Activated CD8-positive, alpha-beta memory T cell treated with anti-CD3 and anti-CD28 coated beads, Interleukin-2, amount 50 U/mL, for 4 hours (primary cell): ENCODE data around the gene USP2.

ENCODE experiments used
- DNase-seq: peaks from one replicate; pipeline ENCODE4 v3.0.0-alpha.2; 2020

The USP2 gene

DNA sequence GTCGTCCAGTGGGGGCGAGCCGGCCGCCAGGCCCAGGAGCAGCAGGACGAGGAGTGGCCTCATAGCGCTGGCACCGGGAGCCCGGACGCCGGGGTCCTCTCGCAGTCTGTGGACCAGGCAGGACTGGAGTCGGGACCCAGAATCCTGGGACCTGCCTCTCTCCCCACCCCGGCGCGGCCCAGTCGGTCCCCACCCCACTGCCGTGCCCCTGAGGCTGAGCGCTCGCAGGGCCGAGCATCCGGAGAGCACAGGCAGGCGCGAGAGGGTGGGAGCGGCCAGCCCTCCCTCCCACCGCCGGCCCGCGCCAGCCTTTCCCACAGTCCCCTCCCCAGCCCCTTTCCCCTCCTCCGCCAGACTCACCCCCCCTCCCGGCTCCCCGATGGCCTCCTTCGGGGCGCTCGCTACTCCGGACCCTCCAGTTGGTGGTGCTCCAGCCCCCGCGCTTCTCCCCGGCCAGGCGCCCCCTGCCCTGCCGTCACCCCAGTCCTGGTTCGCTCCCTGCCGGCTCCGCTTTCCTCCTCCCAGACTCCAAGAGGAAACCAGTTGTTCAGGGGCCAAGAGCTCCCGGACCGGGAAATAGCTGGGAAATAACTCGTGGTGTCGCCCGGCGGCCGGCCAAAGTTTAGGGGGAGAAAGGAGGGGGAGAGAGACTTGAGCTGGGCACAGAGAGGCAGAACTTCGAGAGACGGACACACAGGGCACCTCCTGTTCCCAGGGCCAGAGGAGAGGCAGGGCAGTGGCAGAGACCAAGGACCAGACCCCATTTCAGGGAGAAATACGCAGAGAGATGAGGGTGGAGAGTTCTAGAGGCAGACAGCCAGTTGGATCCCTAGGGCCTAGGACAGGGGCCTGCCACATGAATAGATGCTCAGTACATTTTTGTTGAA lies 40.9 kb downstream of the USP2 start, which contains the start of gene C1QTNF5:
Gene C1QTNF5 (minus strand): TSS at position 549 of the 887 bp plus-strand sequence. CDS start 486 bp downstream, at position 63.
- DNase-seq = no peak

DNA sequence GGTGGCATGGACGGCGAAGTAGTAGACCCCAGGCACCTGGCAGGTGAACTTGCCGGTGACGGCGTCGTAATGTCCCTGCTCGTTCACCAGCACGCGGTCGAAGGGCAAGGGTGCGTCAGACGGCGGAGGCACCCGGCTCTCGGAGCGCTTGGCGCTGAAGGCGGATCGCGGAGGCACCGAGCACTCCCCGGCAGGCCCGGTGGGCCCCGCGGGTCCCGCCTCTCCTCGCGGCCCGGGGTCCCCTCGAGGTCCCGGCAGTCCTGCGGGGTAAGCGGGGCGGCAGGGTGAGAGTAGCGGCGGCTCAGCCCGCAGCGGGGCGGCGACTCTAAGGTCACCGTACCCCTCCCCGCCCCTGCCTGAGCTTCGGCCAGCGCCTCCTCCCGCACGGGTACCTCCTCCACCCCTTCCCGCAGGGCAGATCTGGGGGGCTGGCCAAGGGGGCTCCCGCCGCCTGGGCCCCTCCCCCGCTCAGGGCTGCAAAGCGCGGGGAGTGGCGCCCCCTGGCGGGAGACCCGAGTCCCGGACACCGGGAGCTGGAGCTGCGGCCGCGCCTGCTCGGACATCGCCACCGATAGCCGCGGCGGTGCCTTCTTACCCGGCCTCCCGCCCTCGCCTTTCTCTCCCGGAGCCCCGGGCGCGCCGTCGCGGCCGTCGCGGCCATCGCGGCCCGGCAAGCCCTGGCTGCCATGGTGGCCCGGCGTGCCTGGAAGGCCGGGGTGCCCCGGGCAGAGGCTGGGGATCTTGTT lies 41.7 kb downstream of the USP2 start:
- no peak for DNase-seq

DNA sequence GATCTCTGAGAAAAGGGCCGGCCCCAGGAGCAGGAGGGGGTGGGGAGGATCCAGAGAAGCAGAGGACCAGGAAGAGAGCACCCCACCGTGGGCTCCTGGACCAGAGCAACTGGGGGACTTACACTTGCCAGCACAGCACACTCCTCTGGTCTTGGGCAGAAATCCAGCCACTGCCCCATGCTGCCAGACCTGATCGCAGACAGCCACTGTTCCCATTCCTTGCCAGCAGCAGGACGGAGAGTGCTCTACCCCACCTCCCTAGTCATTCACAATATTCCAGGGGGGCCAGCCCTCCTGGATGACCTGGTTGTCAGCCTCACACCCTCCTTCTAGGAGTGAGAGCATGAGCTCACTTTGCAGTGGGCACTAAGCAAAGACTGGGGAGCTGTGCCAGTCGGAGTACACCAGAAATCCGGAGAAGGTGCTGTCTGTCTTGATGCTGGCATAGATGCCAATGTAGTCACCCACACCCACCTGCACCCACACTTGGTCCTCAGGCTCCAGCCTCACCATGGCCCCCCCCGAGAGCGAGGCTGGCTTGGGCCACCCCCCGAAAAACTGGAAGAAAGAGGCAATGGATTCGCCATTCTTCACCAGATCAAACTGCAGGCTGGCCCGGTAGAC lies 42.4 kb downstream of the USP2 start:
- no peak for DNase-seq

DNA sequence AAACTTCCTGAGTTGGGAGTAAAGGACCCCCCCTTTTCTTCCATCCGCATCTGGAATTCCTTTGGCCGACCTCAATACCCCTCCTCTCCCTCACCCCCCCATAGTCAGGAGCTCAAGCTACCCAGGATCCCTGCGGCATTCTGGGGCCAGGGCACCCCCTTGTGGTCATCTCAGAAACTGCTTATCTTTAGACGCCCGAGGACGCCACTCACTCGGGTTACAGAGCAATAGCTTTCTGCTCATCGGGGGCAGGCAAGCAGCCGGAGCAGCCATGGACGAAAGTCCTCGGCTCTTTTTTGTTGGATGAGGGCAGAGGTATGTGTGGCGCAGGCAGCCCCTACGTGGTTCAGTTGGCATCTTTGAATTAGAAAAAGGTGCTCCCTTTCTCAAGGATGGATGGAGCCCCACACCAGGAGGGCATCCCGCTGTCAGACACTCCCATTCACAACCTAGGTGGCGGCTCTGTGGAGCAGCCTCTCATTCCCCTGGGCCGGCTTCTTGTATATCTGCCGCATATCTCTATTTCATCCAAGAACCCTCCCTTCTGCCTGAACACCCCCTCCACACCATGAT lies 43.1 kb downstream of the USP2 start:
- peak; percentile 66 for DNase-seq

DNA sequence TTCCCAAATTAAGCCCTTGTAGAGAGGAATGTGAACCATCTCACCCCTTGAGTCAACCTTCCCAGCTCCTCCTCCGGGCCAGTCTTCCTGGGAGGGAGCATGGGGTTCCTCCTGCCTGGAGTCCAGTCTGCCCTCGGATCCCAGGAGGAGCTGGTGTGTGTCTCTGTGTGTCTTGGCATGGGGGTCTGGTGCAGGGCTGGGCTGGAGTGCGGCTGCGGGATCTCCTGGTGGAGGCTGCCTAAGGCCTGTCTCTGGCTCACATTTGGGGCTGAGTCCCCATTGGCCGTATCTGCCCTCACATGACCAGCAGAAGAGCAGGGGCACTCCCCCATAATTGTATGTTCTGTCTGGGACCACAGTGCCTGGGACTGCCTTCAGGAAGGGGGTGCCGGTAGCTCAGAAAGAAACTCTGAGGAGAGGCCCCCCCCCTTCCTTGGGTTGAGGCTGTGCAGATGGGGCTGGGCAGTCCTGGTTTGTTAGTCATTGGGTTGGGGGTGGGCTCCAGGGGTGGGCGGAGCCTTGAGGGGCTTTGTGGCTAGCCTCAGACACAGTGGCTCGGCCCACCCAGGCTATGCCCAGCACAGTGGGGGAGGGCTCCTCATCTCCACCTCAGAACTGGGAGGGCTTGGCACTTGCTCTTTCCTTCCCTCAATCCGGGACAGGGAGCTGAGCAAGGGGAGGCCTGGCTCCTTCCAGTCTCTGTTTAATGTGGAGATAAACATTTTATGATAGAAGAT lies 43.7 kb downstream of the USP2 start:
- no peak for DNase-seq

DNA sequence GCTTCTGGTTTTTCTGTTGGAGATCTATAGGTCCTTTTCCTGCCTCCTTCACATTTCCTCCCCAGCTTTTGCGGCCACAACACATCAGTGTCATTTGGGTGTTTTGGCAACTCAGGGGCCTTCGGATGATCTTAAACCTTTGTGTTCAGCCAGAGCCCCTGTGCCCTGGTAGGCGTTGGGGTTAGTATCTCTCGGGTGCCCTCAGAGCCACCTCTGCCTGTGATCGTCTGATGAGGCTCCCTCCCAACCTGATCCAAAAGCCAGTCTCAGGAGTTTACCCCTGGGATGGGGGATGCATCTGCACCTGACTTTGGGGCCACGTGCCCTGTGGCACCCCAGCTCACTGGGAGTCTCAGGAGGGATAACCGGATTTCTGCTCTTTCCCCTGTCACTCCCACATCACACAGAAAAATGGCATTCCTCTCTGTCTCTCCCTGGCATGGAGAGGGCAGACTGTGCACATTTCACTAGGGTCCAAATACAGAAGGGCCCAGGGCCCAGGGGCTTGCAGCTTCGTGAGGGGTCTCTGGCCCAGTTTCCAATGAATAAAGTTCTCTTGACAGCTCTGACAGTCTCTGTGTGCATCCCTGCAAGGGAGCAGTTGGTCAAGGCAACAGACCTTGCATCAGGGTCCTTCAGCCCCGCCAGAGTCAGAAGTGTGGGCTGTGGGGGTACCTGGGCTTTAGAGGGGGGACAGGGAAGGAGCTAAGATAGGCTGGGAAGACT lies 44.6 kb downstream of the USP2 start:
- no peak for DNase-seq

DNA sequence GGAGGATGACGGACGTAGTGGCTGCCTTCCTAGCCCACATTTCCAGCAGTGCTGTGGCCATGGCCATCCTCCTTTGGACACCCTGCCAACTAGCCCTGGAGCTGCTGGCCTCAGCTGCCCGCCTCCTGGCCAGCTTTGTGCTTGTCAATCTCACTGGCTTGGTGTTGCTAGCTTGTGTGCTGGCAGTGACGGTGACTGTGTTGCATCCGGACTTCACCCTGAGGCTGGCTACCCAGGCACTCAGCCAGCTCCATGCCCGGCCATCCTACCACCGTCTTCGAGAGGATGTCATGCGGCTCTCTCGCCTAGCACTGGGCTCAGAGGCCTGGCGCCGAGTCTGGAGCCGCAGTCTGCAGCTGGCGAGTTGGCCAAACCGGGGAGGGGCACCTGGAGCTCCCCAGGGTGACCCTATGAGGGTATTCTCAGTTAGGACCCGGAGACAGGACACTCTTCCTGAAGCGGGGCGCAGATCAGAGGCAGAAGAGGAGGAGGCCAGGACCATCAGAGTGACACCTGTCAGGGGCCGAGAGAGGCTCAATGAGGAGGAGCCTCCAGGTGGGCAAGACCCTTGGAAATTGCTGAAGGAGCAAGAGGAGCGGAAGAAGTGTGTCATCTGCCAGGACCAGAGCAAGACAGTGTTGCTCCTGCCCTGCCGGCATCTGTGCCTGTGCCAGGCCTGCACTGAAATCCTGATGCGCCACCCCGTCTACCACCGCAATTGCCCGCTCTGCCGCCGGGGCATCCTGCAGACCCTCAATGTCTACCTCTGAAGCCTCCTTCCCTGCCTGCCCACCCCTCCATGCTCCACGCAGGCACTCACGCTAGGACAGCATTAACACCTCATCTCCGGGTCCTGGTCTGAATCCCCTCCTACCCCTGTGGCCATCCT lies 45.6 kb downstream of the USP2 start:
- no peak for DNase-seq

DNA sequence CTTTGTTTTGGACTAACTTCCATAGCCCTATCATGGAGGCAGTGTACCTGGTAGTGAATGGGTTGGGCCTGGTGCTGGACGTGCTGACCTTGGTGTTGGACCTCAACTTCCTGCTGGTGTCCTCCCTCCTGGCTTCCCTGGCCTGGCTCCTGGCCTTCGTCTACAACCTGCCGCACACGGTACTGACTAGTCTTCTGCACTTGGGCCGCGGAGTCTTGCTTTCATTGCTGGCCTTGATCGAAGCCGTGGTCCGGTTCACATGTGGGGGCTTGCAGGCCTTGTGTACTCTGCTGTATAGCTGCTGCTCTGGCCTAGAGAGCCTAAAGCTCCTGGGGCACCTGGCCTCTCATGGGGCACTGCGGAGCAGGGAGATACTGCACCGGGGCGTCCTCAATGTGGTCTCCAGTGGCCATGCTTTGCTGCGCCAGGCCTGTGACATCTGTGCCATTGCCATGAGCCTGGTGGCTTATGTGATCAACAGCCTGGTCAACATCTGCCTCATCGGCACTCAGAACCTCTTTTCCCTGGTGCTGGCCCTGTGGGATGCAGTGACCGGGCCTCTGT lies 46.3 kb downstream of the USP2 start:
- DNase-seq = no peak

DNA sequence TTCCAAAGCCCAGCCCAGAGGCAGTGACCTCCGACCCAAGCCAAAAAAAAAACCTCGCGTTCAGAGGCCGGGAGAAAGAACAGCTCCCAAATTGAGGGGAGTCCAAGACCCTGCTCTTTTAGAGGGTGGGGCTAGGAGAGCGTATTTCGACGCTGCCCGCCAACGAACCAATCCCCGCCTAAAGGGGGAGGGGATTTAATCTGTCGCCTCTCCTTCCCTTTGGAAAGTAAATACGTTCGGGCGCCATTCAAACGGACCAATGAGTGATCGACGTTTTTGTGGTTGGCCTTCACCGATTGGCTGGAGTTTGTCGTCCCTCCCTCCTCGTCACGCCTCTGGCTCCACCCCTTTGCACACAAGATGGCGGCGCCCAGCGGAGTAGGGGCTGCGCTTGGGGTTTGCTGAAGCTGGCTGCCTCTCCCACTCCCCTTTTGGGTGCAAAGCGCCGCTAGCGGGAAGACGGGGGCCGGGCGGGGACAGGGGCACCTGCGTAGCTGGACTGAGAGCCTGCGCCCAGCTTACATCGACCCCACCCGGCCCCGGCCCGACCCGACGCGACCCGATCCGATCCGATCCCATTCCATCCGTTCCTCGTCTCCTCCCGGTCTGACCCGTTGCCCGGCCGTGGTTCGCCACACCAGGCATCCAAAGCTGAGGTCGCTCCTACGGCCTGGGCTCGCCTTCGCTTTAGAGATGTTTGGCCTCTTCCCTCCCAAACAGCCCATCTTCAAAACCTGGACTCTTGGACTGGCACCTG lies 47.1 kb downstream of the USP2 start, which contains the start of gene RNF26:
Gene RNF26 (plus strand): TSS at position 354 of the 757 bp plus-strand sequence. CDS start 596 bp downstream, outside the sequence.
- DNase-seq = peak; percentile 91

DNA sequence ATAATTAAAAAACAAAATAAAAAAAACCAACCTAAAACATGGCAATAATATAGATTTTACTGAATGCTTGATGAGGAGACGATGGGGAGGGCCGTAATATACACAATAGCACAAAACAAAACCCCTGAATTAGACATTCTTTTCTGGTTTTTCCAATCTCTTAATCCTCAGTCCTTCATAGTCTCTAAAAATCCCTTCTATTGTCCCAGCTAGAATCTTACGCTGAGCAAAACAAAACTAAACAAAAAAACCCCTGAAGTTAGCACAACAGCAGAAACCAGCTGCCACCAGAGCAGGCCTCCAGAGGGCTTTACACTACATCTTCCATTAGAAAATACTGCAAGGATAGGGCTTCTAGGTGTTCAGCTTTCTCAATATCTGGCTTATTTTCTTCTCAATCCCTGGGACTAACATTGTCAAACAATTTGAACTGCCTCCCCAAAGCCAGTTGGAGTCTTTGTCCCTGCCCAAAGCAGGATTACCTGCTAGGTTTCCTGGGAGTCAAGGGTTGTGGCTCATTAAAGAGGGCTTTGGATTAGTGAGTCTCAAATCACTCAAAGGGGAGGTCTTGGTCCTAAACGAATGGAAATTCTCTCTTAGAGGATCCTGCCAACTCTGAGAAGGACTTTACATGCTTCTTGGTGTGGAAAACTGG lies 49.3 kb downstream of the USP2 start:
- DNase-seq = no peak

DNA sequence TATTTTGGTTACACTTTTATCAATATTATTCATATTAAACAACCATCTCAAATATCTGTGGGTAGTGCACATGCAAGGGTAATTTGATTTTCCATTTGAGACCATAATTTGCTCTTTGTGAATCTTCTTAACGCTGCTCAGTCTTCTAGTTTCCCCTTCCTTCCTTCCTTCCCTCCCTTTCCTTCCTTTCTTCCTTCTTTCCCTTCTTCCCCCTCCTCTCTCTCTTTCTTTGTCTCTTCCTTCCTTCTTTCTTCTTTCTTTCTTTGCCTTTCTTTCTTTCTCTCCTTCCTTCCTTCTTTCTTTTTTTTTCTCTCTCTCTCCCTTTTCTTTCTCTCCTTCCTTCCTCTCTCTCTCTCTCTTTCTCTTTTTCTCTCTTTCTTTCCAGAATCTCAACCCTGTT lies 51.3 kb downstream of the USP2 start:
- no peak for DNase-seq

DNA sequence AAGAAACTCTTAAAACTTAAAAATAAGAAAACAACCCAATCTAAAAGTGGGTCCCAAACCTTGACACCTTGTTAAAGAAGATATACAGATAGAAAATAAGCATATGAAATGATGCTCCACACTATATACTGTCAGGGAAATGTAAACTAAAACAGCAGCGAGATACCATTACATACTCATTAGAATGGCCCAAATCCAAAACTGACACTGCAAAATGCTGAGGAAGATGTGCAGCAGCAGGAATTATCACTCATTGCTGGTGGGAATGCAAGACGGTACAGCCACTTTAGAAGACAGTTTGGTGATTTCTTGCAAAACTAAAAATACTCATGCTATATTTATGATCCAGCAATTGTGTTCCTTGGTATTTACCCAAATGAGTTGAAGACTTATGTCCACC lies 52.2 kb downstream of the USP2 start:
- DNase-seq = no peak

DNA sequence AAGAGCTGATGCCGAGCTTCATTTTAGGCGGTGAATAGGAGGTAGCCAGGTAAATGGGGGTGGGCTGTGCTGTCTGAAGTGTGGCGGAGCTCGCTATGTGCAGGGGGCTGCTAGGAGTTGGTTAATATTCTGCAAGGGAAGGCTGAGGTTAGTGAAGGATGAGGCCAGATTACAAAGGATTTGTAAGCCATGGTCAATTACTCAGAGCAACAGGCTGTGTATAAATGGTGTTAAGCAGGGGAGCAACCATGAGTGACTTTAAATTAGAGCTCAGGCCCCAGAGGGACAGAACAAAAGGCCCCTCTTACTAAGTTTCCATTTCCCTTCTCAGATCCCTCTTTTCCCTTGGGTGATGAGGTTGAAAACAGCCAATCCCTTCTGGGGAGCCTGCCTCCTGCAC lies 57.3 kb downstream of the USP2 start:
- no peak for DNase-seq

DNA sequence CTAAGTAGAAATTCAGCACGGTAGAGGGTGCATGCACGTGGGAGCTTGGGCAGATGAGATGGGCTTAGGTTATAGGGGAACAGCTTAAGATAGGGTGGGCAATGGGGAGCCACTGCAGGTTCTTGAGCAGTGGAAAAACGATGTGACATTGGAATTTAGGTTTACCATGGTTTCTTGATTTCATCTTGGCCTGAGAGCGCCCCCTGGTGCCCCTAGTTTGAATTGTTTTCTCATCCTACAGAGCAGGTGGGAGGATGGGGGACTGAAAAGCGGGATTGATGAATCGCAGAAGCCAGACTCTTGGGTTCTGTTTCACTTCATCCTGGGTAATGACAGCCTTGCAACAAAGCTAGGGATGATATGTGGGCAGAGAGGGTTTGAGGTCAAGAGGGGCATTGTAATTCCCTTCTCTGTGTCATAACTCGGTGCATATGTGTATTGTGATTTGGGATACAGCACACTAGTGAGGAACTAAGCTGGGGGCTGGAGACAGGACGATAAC lies 57.9 kb downstream of the USP2 start:
- peak; percentile 83 for DNase-seq

DNA sequence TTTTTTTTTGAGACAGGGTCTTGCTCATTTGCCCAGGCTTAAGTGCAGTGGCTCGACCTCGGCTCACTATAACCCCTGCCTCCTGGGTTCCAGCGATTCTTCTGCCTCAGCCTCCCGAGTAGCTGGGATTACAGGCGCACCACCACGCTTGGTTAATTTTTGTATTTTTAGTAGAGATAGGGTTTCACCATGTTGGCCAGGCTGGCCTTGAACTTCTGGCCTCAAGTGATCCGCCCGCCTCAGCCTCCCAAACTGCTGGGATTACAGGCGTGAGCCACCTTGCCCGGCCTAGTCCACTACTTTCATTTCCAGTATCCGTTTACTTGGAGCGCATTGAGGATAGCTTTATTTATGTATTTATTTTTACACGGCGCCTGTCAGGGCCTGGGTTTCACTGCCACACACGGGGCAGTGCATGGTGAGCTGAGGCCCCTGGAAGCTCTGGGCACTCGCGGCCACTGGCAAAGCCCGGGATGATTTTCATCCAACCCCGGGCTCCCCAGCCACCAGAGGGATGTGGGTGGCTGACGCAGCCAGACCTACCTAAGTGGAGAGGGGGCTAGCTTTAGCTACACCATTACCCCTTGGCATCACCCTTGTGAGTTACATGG lies 58.5 kb downstream of the USP2 start:
- DNase-seq = no peak

DNA sequence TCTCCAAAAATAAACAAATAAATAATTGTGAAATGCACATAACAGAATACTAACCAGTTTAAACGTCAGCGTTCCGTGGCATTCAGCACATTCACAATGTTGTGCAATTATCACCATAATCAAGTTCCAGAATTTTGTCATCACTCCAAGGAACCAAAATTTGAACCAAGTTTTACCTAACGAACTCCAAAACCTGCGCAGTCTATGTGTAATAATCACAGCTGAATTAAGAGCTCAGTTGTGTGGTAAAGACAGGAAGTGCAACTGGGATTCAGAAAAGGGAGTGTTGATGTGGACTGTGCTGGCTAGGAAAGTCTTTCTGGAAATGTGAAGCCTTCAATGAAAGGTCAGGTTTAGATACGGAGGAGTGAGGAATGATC lies 59.1 kb downstream of the USP2 start:
- DNase-seq = no peak

DNA sequence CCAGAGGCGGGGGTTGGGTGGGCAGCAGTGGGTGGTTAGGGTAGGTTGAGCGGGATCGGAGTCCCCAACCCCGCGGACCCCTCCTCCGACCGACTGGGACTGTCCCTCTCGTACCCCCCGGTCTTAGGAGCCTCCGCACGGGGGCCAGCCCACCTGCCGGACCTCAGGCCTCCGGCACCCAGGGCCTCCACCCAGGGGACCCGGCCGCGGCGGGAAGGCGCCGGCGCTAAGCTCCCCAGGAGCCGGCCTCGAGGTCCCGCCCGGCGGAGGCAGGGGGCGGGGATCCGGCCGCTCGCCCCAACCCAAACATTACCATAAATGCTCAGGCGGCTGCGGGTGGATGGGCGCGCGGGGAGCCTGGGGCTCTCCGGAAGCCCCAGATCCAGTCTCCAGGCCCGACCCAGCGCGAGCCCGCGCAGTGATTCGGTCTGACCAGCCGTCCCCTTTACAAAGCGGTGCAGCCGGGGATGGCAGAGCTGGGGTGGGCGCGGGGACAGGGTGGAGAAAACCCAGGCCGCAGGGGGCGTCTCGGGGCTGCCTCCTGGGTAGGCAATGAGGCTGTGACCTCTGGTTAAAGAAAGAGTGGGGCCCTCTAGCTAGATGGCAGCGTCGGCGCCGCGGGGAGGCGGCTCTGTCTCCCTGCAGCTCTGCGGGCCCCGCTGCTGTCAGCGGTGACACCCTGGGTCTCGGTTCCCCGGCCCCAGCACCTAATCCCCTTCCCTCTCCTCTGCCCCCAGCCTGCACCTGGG lies 60.5 kb downstream of the USP2 start:
- no peak for DNase-seq
